Nucleus accumbens (tissue), 56 donors: ENCODE measurements around the gene TIGD6.
"Not testable (repeated sequence)": the region's sequence is repeated elsewhere in the genome, so short reads cannot be mapped to it uniquely, and the experiment has no call there.

Experiments used
- DNase-seq, 56 donors: peaks; one replicate each; lab custom pipeline; 2025; lab: John Stamatoyannopoulos, UW

The TIGD6 gene

GRCh38 chr5:150000256-150000989 lies at the start of gene TIGD6, which contains the start of gene HMGXB3:
Gene TIGD6 (minus strand): TSS chr5:150000654. CDS start chr5:149996348, 4,306 bp downstream.
Gene HMGXB3 (plus strand): TSS chr5:150000739. CDS start chr5:150004853, 4,114 bp downstream.
- DNase-seq: peak; percentile 43 to 94 (median 87)

DNA sequence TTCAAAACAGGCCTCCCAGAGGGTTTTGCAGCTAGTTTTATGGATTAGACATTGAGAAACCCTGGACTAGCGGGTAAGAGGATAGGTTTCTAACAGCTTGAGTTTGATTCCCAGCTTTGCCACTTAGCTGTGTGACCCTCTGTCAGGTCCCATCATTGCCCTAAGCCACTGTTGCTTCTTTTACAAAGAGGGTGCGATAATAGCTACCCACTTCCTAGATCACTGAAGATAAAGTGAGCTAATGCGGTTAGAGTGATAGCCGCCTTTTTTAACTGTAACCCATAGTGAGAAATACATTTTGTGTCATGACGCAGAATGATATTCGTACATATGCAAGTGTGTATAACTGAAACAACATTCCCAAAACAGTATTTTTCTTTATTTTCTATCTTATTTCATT lies 45.6 kb upstream of the TIGD6 start:
- DNase-seq: no peak

DNA sequence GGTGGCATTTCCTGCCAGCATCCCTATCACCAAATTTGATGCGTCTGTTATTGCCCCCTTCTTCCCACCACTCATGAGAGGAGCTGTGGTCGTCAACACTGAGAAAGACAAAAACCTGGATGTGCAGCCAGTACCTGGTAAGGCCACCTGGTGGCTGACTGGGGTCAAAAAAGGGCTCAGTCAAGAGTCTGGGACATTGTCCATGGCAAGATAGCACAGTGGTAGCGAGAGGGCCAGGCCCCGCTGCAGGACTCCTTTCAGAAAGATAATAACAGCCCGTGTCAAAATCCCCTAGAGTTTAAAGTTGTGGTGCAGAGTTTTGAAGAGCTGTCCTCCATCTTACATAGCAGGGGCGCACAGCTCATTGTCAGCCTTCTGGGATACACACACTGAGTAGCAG lies 45.1 kb upstream of the TIGD6 start:
- no peak for DNase-seq

- DNase-seq: no peak
Measured at GRCh38 chr5:150044712-150045111, 44.3 kb upstream of the TIGD6 start.

- DNase-seq: no peak
Measured at GRCh38 chr5:150044329-150044681, 43.9 kb upstream of the TIGD6 start.

DNA sequence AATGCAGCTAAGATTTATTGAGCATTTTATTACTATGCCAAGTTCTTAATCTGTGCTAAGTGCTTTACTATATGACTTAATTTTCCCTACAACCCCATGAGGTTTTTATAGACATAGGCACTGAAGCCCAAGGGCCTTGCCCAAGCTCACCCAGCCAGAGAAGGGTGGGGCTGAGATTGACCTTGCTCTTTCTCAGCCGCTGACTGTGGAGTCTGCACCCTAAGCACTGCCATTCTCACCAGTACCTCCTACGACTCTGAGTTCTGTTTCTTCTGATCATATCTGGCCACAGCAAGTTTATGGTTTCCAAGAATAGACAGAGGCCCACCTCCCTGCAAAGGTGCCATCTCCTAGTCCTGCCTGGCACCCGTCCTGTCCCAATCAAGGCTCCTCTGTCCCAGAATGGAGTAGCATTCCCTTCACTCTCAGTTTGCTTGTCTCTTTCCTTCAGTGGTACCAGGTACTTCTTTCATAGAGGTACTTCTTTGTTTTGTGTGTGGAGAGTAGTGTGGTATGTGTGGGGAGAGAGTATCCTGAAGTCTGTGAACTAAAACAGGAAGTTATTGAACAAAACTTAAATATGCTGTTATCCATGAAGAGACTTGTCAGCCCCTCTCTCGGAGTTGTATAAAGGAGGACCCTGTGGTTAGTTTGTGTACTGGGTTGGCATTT lies 43.3 kb upstream of the TIGD6 start:
- no peak for DNase-seq

GRCh38 chr5:150042459-150042858 lies 42.0 kb upstream of the TIGD6 start:
- DNase-seq: no peak

- no peak for DNase-seq
Measured at GRCh38 chr5:150038547-150038946, 38.1 kb upstream of the TIGD6 start.

DNA sequence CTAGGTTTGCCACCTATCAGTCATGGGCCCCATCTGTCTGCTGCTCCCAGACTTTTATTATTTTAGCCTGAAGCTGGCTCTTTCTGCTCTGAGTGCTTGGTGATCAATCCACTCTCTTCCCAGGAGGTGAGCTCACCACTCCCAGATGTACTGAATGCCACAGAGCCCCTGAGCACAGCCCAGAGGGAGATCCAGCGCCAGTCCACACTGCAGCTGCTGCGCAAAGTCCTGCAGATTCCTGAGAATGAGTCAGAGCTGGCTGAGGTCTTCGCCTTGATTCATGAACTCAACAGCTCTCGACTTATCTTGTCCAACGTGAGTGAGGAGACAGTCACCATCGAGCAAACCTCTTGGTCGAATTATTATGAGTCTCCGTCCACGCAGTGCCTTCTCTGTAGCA lies 36.1 kb upstream of the TIGD6 start:
- no peak for DNase-seq

DNA sequence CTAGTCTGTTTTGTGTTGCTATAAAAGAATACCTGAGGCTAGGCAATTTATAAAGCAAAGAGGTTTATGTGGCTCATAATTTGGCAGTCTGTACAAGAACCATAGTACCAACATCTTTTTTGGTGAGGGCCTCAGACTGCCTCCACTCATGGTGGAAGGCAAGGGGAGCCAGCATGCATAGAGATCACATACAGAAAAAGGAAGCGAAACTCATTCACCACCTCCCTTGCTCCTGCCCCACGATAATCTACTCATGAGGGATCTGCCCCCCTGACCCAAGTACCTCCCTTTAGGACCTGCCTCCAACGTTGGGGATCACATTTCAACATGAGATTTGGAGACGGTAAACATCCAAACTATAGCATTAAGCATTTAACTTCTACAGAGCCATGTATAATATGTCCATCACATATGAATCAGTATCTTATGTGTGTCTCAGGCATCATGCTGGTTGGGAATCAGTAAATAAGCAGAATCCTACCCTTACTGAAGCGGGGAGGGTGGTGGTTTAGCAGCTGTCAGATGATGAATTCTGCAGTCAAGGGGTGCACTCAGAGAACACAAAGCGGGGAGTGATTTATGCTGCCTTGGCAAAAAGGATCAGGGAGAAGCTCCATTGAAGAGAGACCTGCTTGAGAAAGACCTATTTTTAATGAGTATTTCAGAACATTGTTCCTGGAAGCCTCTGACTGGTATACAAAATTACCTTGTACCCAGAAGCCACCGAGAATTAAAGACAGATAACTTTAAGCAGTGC lies 34.9 kb upstream of the TIGD6 start:
- no peak for DNase-seq

GRCh38 chr5:150034662-150035061 lies 34.2 kb upstream of the TIGD6 start:
- peak in 1 of 56 donors; percentile 5 for DNase-seq

GRCh38 chr5:150033334-150033733 lies 32.9 kb upstream of the TIGD6 start:
- DNase-seq: no peak

DNA sequence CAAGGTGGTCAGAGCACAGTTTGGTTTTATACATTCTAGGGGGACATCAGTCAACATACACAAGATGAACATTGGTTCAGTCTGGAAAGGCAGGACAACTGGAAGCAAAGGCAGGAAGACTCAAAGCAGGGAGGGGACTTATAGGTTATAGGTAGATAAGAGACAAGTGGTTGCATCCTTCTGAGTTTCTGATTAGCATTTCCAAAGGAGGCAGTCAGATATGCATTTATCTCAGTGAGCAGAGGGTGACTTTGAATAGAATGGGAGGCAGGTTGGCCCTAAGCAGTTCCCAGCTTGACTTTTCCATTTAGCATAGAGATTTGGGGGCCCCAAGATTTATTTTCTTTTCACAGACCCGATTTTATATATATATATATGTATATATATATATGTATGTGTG lies 27.6 kb upstream of the TIGD6 start:
- DNase-seq: not testable (repeated sequence)

- DNase-seq: no peak
Measured at GRCh38 chr5:150026682-150027172, 26.3 kb upstream of the TIGD6 start.

DNA sequence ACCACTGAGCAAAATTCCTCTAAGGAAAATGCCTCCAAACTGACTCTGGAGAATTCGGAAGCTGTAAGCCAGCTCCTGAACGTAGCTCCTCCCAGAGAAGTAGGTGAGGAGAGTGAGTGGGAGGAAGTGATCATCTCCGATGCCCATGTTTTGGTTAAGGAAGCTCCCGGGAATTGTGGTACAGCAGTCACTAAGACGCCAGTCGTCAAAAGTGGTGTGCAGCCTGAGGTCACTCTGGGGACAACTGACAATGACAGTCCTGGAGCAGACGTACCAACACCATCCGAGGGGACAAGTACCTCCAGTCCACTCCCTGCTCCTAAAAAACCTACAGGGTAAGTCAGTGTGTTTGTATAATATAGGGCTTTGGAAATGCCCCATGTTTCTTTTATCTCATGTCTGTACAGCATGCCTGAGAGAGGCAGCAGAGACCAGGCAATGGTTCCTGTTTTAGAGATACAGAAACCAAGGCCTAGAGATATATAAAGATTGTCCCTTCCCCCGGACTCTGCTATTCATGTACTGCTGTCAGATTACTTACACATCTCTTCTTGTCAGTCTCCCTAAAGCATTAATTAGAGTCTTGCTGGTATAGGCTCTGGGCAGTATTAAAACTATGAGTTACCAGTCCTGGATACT lies 24.0 kb upstream of the TIGD6 start:
- DNase-seq: peak in 4 of 56 donors; percentile 4 to 45 (median 16)

DNA sequence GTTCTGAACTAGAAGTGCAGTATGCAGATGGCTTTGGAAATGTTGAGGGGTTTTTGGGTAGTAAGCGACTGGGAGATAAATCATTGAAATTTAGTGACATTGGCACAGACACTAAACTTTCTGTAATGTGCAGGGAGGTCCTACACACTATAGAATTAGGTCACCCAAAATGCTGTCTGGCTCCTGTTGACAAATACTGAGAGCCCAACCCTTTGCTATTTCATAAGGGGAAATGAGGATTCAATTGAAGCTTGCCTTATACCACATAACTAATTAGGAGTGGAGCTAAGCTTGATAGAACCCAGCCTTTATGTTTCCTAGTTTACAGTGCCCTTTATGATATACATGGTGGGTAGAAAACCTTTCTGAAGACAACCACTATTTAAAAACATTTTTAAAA lies 22.7 kb upstream of the TIGD6 start:
- DNase-seq: no peak

- DNase-seq: no peak
Measured at GRCh38 chr5:150022681-150023080, 22.2 kb upstream of the TIGD6 start.

DNA sequence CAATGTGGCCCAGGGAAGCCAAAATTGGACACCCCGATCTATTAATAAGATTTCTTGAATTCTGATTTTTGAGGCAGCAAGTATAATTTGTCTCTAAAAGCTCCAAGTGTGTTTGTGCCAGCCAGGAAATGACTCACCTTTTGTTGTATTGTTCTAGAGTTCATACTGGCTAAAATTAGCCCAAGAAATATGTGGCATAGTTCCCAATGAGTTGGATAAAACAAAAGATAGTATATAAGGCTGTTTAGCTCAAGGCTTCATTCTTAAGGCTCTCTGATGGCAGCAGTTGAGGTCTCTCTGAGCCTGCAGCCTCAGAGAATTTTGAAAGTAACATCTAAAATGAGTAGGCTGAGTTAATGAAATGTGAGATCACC lies 21.7 kb upstream of the TIGD6 start:
- DNase-seq: peak in 2 of 56 donors; percentile 10 to 23

GRCh38 chr5:150021491-150022157 lies 21.2 kb upstream of the TIGD6 start:
- peak in 5 of 56 donors; percentile 10 to 35 (median 12) for DNase-seq

DNA sequence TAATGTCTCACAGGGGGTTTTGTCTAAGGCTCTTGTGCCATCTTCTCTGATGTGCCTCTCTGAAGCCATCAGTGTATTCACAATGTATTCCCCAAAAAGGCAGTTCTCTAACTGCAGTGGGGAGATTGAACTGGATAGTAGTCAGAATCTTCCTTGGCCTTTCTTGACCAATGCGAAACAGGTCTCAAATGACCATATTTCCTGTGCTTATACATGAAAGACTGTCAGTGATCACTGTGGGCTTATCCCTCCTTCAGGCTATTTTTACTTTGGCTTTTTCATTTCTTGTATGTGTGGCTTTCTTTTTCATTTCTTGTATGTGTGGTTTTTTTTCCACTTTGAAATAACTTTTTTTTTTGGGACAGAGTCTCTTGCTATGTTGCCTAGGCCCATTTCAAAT lies 19.8 kb upstream of the TIGD6 start:
- DNase-seq: no peak
